A549 (cell line): Measurements from ENCODE around the gene SORCS1. TPM values are rescaled to one million over a fixed set of nuclear protein-coding genes. Genes with fewer than 3 reads are reported as not detected.

Experiments
- ATAC-seq, 2 experiments: fragments of 200-7000 bp in 1 of 2; fragments of >200 bp in 1 of 2; cut with Nextera tagmentation in 1 of 2; cut with Tn5 transposase in 1 of 2; 3 replicates each; pipeline versions ENCODE4 v1.8.0 to v1.9.1; 2018 to 2020; ENCODE audit warnings: mild to moderate bottlenecking in 1 of 2, moderate library complexity in 1 of 2
- CTCF ChIA-PET: fragments of 300-600 bp; sonication (Branson Sonifier 250); formaldehyde crosslinking; extraction: SDS; loops from one replicate; lab custom pipeline; 2021; ENCODE audit warnings: antibody characterized with exemption, inconsistent platforms; lab: Yijun Ruan, JAX
- POLR2A ChIA-PET: fragments of 350-600 bp; formaldehyde crosslinking; extraction: SDS; loops from one replicate; lab custom pipeline; 2021; ENCODE audit warnings: antibody characterized with exemption, inconsistent platforms; lab: Yijun Ruan, JAX
- DNase-seq, 2 experiments: peaks; one replicate each; pipeline versions ENCODE4 v3.0.0 to v3.0.0-alpha.2; 2011 to 2016; ENCODE audit warnings: low read depth in 1 of 2, low spot score in 1 of 2
- FAIRE-seq: peaks from 2 replicates; lab custom pipeline; 2011; peaks lifted over from hg19 to GRCh38; lab: Jason Lieb, UNC
- H3K27ac ChIP-seq, 2 experiments: fragments of >200 bp; sonication (Bioruptor Twin); formaldehyde crosslinking; 3 replicates each; pipeline ENCODE4 v1.5.1; 2016 to 2017
- H3K4me1 ChIP-seq: fragments of >200 bp; sonication (Bioruptor Twin); formaldehyde crosslinking; 3 replicates; pipeline ENCODE4 v1.6.1; 2016
- H3K4me2 ChIP-seq: fragments of >200 bp; sonication (Bioruptor Twin); formaldehyde crosslinking; 3 replicates; pipeline ENCODE4 v1.6.1; 2016
- H3K4me3 ChIP-seq: fragments of >200 bp; sonication (Bioruptor Twin); formaldehyde crosslinking; 3 replicates; pipeline ENCODE4 v1.5.1; 2016
- H3K9me3 ChIP-seq: fragments of >200 bp; sonication (Bioruptor Twin); formaldehyde crosslinking; 3 replicates; pipeline ENCODE4 v1.6.1; 2016
- BHLHE40 ChIP-seq: IDR thresholded peaks from 2 replicates; pipeline ENCODE4 v1.6.1; 2012; ENCODE audit warnings: low read depth, low read length, inconsistent platforms
- CBX8 ChIP-seq: fragments of 200-600 bp; sonication (generic); IDR thresholded peaks from 2 replicates; pipeline ENCODE4 v1.6.1; 2016
- CHD2 ChIP-seq: fragments of 150-350 bp; IDR thresholded peaks from 2 replicates; pipeline ENCODE4 v1.6.1; 2014; ENCODE audit warnings: low read length; ENCODE audit not compliant: partially characterized antibody
- CHD4 ChIP-seq: fragments of 200-600 bp; sonication (generic); IDR thresholded peaks from 2 replicates; pipeline ENCODE4 v1.6.1; 2016; ENCODE audit warnings: antibody characterized with exemption, mild to moderate bottlenecking, borderline replicate concordance
- EHF ChIP-seq: fragments of 250-450 bp; sonication (Bioruptor Pico); IDR thresholded peaks from 2 replicates; pipeline ENCODE4 v1.5.0; 2020; ENCODE audit warnings: mild to moderate bottlenecking
- EHMT2 ChIP-seq: fragments of 200-600 bp; sonication (generic); IDR thresholded peaks from 2 replicates; pipeline ENCODE4 v1.6.1; 2016; ENCODE audit warnings: antibody characterized with exemption, low read depth, mild to moderate bottlenecking, moderate library complexity
- GATA3 ChIP-seq: IDR thresholded peaks from 2 replicates; pipeline ENCODE4 v1.6.1; 2012; ENCODE audit warnings: borderline replicate concordance
- HEYL ChIP-seq: fragments of 250-450 bp; sonication (Bioruptor Pico); IDR thresholded peaks from 2 replicates; pipeline ENCODE4 v1.8.0; 2021; ENCODE audit warnings: mild to moderate bottlenecking, moderate library complexity
- HOXB13 ChIP-seq: fragments of 250-450 bp; sonication (Bioruptor Pico); IDR thresholded peaks from 2 replicates; pipeline ENCODE4 v1.5.0; 2020; ENCODE audit warnings: low read depth, mild to moderate bottlenecking, moderate library complexity
- JUN ChIP-seq, 2 experiments: fragments of >200 bp; sonication (Bioruptor Twin); formaldehyde crosslinking; IDR thresholded peaks; 2 replicates in 1 of 2; 3 replicates in 1 of 2; pipeline ENCODE4 v1.6.1; 2016 to 2017
- KDM1A ChIP-seq: fragments of 200-600 bp; sonication (generic); IDR thresholded peaks from 2 replicates; pipeline ENCODE4 v1.6.1; 2016; ENCODE audit warnings: low read depth, mild to moderate bottlenecking
- KDM5A ChIP-seq: fragments of 200-600 bp; sonication (generic); IDR thresholded peaks from 2 replicates; pipeline ENCODE4 v1.6.1; 2016; ENCODE audit warnings: antibody characterized with exemption, mild to moderate bottlenecking
- MAZ ChIP-seq: fragments of 150-350 bp; IDR thresholded peaks from 2 replicates; pipeline ENCODE4 v1.6.1; 2014; ENCODE audit warnings: antibody characterized with exemption, low read depth, low read length, borderline replicate concordance
- MYC ChIP-seq: IDR thresholded peaks from 2 replicates; pipeline ENCODE4 v1.6.1; 2012; ENCODE audit warnings: mild to moderate bottlenecking, inconsistent platforms, low read length, improper control_type of control experiment, borderline replicate concordance
- POLR2A ChIP-seq: IDR thresholded peaks from 2 replicates; pipeline ENCODE4 v1.6.1; 2012; ENCODE audit warnings: mild to moderate bottlenecking, low read length
- RAD21 ChIP-seq, 2 experiments: fragments of >200 bp in 1 of 2; sonication (Bioruptor Twin) in 1 of 2; formaldehyde crosslinking in 1 of 2; IDR thresholded peaks in 1 of 2; conservative IDR thresholded peaks in 1 of 2; 2 replicates in 1 of 2; 3 replicates in 1 of 2; pipeline ENCODE4 v1.6.1; 2012 to 2018; ENCODE audit warnings: inconsistent platforms in 1 of 2
- RFX5 ChIP-seq: fragments of 450-650 bp; IDR thresholded peaks from 2 replicates; pipeline ENCODE4 v1.7.1; 2014; ENCODE audit warnings: antibody characterized with exemption, mild to moderate bottlenecking, moderate library complexity
- SMC3 ChIP-seq: fragments of >200 bp; sonication (Bioruptor Twin); formaldehyde crosslinking; IDR thresholded peaks from 3 replicates; pipeline ENCODE4 v1.6.1; 2018; ENCODE audit warnings: inconsistent platforms
- SREBF2 ChIP-seq: fragments of 450-650 bp; IDR thresholded peaks from 2 replicates; pipeline ENCODE4 v1.6.1; 2014; ENCODE audit warnings: mild to moderate bottlenecking, moderate library complexity
- ZFP36 ChIP-seq: fragments of 450-650 bp; IDR thresholded peaks from 2 replicates; pipeline ENCODE4 v1.6.1; 2014; ENCODE audit warnings: borderline replicate concordance; ENCODE audit not compliant: partially characterized antibody
- ZNF302 ChIP-seq: fragments of 250-450 bp; sonication (Bioruptor Pico); IDR thresholded peaks from 2 replicates; pipeline ENCODE4 v1.9.0; 2021; ENCODE audit warnings: inconsistent platforms, mild to moderate bottlenecking, moderate library complexity
- ZSCAN20 ChIP-seq: fragments of 250-450 bp; sonication (Bioruptor Pico); IDR thresholded peaks from 2 replicates; pipeline ENCODE4 v1.8.0; 2022; ENCODE audit warnings: mild to moderate bottlenecking, moderate library complexity
- WGBS: methylation state at CpG from one replicate; pipeline ENCODE4 v1.1.6; 2017; ENCODE audit errors: missing lambda C conversion rate; 5-methylcytosine and 5-hydroxymethylcytosine counted together
- polyA plus RNA-seq, 4 experiments: library from polyadenylated mRNA; depleted of rRNA in 3 of 4; stranded (reverse); fragments of >200 nt; fragmentation: RNase III in 1 of 4; extraction: RNeasy Plus Mini Kit Qiagen cat#74134 plus additional on column Dnase treatment in 1 of 4; gene quantifications; 2 replicates in 3 of 4; 3 replicates in 1 of 4; pipeline ENCODE4 v1.2.3, GENCODE V29; 2011 to 2017
- TF ChIP-seq, protein P1 (sequence below): fragments of >200 bp; sonication (Bioruptor Twin); formaldehyde crosslinking; IDR thresholded peaks from 3 replicates; pipeline ENCODE4 v1.5.1; 2016
- TF ChIP-seq, protein P2 (sequence below): fragments of >200 bp; sonication (Bioruptor Twin); formaldehyde crosslinking; IDR thresholded peaks from 2 replicates; pipeline ENCODE4 v1.6.1; 2016
- TF ChIP-seq, protein P3 (sequence below): fragments of >200 bp; sonication (Bioruptor Twin); formaldehyde crosslinking; IDR thresholded peaks from 3 replicates; pipeline ENCODE4 v1.6.1; 2016
- TF ChIP-seq, protein P4 (sequence below): fragments of 250-450 bp; sonication (Bioruptor Pico); IDR thresholded peaks from 2 replicates; pipeline ENCODE4 v1.5.0; 2021; ENCODE audit warnings: mild to moderate bottlenecking, moderate library complexity, borderline replicate concordance

SORCS1 gene
- polyA plus RNA-seq, 2 of the 4 experiments (the other 2 are of a cell fraction), result not detected

DNA sequence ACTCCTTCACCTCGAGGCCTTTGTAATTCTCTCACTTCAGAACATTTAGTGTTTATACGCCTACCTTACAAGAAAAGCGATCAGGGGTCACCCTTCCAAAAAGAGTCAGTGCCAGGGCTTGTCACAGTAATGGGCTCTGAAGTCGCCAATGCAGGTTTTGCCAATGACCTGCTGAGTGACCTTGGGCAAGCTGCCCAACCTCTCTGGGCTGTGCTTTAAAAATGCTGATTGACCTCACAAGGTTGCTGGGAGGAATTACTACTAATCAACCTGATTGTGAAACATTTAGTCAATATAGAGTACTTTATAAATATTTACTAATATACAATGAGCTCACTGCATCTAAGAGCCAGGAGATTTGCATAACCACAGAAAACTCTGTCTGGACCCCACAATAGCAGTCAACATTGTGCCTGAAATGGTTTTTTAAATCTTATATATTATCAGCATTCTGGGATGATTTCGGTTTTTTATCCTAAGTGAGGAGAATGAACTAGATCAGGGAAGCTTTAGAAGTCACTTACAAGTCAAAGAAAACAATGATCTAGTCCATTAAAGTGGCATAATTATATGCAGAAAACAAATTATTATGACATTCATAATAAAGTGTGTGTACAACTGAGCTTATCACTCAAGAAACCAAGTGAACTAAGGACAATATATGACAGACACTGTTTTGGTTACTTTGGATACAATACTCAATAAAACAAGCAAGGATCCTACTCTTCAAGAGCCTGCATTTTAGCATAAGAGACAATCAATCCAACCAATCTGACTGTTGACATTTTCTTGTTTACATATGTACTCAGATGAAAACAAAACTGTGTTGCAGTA lies 290.5 kb downstream of the SORCS1 start:
- 1% methylated on average over 5 of the region's 5 CpGs for WGBS
- no peak for TF ChIP-seq GATA3
- TF ChIP-seq CHD2, result no peak
- no peak for TF ChIP-seq JUN (IDR thresholded peaks at IDR 0.05)
- TF ChIP-seq, protein P1, sequence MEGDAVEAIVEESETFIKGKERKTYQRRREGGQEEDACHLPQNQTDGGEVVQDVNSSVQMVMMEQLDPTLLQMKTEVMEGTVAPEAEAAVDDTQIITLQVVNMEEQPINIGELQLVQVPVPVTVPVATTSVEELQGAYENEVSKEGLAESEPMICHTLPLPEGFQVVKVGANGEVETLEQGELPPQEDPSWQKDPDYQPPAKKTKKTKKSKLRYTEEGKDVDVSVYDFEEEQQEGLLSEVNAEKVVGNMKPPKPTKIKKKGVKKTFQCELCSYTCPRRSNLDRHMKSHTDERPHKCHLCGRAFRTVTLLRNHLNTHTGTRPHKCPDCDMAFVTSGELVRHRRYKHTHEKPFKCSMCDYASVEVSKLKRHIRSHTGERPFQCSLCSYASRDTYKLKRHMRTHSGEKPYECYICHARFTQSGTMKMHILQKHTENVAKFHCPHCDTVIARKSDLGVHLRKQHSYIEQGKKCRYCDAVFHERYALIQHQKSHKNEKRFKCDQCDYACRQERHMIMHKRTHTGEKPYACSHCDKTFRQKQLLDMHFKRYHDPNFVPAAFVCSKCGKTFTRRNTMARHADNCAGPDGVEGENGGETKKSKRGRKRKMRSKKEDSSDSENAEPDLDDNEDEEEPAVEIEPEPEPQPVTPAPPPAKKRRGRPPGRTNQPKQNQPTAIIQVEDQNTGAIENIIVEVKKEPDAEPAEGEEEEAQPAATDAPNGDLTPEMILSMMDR, result no peak
- TF ChIP-seq EHMT2, result no peak
- no peak for TF ChIP-seq EHF
- no peak for TF ChIP-seq MYC
- no peak for TF ChIP-seq POLR2A
- TF ChIP-seq CBX8, result no peak
- no peak for TF ChIP-seq ZFP36
- TF ChIP-seq KDM1A, result no peak
- TF ChIP-seq, protein P2, sequence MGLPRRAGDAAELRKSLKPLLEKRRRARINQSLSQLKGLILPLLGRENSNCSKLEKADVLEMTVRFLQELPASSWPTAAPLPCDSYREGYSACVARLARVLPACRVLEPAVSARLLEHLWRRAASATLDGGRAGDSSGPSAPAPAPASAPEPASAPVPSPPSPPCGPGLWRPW, result no peak
- no peak for TF ChIP-seq SMC3
- Histone ChIP-seq H3K4me2 (no peak overlapping the region), H3K9me3 (no peaks in the 10 kb centered on the region), H3K27ac (no peak overlapping the region), H3K4me3 (no peak overlapping the region), H3K4me1 (no peaks in the 10 kb centered on the region)
- FAIRE-seq (no peak), DNase-seq (no peak), ATAC-seq (no peak)
- ChIA-PET CTCF (no interaction called here), POLR2A (no interaction called here)

DNA sequence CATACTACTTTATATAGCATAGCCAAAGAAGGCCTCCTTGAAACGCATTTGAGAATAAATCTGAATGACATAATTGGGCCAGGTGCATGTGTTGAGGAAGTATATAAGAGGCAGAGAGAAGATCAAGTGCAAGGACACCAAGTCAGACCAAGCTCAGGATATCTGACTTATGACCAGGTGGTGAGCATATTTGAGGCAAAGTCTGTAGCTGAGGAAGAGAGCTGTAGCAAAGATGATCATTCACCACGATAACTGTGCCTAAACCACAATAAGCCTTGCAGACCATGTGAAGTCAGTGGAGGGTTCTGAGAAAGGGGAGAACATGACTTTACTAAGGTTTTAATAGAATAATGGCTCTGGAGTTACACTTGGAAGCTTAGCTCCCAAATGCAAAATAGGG lies 292.3 kb downstream of the SORCS1 start:
- WGBS, result 2% methylated on average over 2 of the region's 2 CpGs
- ChIA-PET POLR2A (no interaction called here), CTCF (no interaction called here)
- H3K4me2 ChIP-seq, result no peak overlapping the region
- H3K4me1 ChIP-seq, result no peaks in the 10 kb centered on the region
- no peak overlapping the region for H3K27ac ChIP-seq
- no peaks in the 10 kb centered on the region for H3K9me3 ChIP-seq
- H3K4me3 ChIP-seq, result no peak overlapping the region
- no peak for DNase-seq
- FAIRE-seq, result no peak
- no peak for TF ChIP-seq GATA3
- no peak for TF ChIP-seq HOXB13 (CRISPR knock-in tag)
- no peak for TF ChIP-seq ZNF302 (CRISPR knock-in tag)
- no peak for TF ChIP-seq CHD4
- TF ChIP-seq RFX5, result no peak
- no peak for ATAC-seq

DNA sequence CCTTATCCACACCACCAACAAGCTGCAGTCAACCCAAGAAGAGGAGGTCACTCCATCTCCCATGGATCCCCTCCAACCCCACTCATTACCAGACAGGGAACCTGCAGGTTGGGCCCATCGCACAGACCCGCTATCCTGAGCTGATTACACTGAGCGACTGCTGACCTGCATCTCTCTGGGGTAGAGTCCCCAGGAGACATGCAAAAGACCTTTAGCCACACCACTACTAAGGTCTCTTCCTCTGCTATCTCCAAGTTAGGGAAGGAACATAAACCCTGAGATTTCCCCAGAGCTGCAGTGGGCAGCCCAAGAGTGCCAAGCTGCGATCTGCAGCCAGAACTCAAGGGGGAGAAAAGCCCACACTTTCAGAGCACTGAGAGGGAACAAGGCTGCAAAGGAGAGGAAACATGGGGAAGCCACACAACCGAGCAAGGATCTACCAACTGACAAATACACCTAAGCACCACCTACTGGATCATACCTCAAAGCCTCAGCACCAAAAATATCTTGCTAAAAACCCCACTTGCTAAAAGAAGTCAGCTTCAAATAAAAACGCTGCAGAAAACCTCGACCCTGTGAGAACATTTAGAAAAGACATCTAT lies 298.2 kb downstream of the SORCS1 start:
- H3K4me2 ChIP-seq, result no peak overlapping the region
- H3K4me1 ChIP-seq, result no peaks in the 10 kb centered on the region
- WGBS, result 3% methylated on average over 7 of the region's 7 CpGs
- CTCF ChIA-PET, result no interaction called here
- H3K9me3 ChIP-seq, result no peaks in the 10 kb centered on the region
- ATAC-seq (no peak), FAIRE-seq (no peak), DNase-seq (no peak)
- no peak overlapping the region for H3K27ac ChIP-seq
- POLR2A ChIA-PET, result no interaction called here
- no peak for TF ChIP-seq SREBF2
- no peak overlapping the region for H3K4me3 ChIP-seq

DNA sequence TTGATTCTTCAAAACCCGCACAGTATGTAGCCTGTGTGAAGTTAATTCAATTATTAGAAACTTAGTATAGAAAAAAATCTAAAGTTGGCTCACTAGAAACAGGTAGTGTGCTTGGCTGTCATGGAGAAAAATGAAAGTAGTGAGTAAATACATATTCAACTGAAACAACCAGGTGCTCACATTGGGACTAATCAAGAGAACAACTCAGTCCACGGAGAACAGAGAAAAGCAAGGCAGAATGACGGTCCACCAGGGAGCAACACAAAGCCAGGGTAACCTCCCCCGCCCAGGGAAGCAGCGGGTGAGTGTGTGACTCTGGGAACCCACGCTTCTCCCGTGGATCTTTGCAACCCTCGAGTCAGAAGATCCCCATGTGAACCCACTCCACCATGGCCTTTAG lies 300.5 kb downstream of the SORCS1 start:
- H3K4me3 ChIP-seq, result no peak overlapping the region
- H3K4me2 ChIP-seq, result no peak overlapping the region
- no peak overlapping the region for H3K27ac ChIP-seq
- DNase-seq, result no peak
- no peaks in the 10 kb centered on the region for H3K4me1 ChIP-seq
- H3K9me3 ChIP-seq, result no peaks in the 10 kb centered on the region
- ChIA-PET POLR2A (no interaction called here), CTCF (interaction anchor here (0.6 kb wide), 1 partner anchor 20 kb away, joined by 3 read pairs; no protein-coding TSS in a partner anchor)
- ATAC-seq, result no peak
- 9% methylated on average over 8 of the region's 8 CpGs for WGBS
- no peak for FAIRE-seq
- TF ChIP-seq, protein P3, sequence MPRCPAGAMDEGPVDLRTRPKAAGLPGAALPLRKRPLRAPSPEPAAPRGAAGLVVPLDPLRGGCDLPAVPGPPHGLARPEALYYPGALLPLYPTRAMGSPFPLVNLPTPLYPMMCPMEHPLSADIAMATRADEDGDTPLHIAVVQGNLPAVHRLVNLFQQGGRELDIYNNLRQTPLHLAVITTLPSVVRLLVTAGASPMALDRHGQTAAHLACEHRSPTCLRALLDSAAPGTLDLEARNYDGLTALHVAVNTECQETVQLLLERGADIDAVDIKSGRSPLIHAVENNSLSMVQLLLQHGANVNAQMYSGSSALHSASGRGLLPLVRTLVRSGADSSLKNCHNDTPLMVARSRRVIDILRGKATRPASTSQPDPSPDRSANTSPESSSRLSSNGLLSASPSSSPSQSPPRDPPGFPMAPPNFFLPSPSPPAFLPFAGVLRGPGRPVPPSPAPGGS, result no peak
- TF ChIP-seq BHLHE40, result no peak
- TF ChIP-seq KDM5A, result no peak
- TF ChIP-seq RAD21 (conservative IDR thresholded peaks at IDR 0.05 in 1 of 2, IDR thresholded peaks at IDR 0.05 in 1 of 2), result no peak
- TF ChIP-seq, protein P4, sequence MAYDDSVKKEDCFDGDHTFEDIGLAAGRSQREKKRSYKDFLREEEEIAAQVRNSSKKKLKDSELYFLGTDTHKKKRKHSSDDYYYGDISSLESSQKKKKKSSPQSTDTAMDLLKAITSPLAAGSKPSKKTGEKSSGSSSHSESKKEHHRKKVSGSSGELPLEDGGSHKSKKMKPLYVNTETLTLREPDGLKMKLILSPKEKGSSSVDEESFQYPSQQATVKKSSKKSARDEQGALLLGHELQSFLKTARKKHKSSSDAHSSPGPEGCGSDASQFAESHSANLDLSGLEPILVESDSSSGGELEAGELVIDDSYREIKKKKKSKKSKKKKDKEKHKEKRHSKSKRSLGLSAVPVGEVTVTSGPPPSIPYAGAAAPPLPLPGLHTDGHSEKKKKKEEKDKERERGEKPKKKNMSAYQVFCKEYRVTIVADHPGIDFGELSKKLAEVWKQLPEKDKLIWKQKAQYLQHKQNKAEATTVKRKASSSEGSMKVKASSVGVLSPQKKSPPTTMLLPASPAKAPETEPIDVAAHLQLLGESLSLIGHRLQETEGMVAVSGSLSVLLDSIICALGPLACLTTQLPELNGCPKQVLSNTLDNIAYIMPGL (CRISPR knock-in tag), result no peak
- no peak for TF ChIP-seq POLR2A
- TF ChIP-seq EHMT2, result no peak
- TF ChIP-seq HEYL (CRISPR knock-in tag), result no peak
- no peak for TF ChIP-seq ZSCAN20 (CRISPR knock-in tag)
- no peak for TF ChIP-seq MAZ
